ENCODE results near the gene C16orf89.

Gene C16orf89

GRCh38 chr16:5001986-5002385 lies 63.8 kb downstream of the C16orf89 start:
- no peak for FAIRE-seq
- TF ChIP-seq POLR2A (IDR thresholded peaks at IDR 0.05; ENCODE audit: low read depth, low read length): no peak

GRCh38 chr16:5001571-5001970 lies 64.2 kb downstream of the C16orf89 start:
- DNase-seq (ENCODE audit: insufficient read length, low spot score): no peak
- FAIRE-seq: no peak
- TF ChIP-seq POLR2A (IDR thresholded peaks at IDR 0.05; ENCODE audit: low read depth, low read length): no peak

More at GRCh38 chr16:5001986-5002385, 63.8 kb downstream of the C16orf89 start:
- no peak for DNase-seq (ENCODE audit: insufficient read length, low spot score)

- no peak for TF ChIP-seq POLR2A (IDR thresholded peaks at IDR 0.05; ENCODE audit: low read depth, low read length)
- FAIRE-seq: no peak
- no peak for DNase-seq (ENCODE audit: insufficient read length, low spot score)
Measured at GRCh38 chr16:5000573-5001001, 65.2 kb downstream of the C16orf89 start.

- no peak for FAIRE-seq
- no peak for TF ChIP-seq POLR2A (IDR thresholded peaks at IDR 0.05; ENCODE audit: low read depth, low read length)
- DNase-seq (ENCODE audit: insufficient read length, low spot score): no peak
Measured at GRCh38 chr16:4994719-4995434, 70.9 kb downstream of the C16orf89 start.
